ENCODE data around the gene DNAJB9.
A peak's percentile ranks its signal among the peaks of the same experiment; 100 is the strongest.

The DNAJB9 gene

DNA sequence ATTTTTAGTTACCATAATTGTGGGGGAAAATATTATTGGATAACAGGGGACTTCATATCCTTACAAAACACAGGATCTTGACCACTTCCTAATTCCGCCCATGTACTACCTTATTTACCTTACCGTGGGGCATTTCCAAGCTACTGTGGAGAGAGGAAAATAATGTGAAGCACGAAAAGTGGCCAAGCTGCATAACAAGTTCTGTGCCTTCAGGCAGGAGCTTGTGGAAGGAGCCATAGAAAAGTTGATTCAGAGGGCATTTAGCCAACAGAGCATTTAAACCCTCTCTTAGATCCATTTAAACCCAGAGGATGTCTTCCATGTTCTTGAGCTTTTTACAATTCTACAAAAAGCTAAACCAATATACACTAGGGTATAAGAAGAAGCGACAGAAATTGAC is 41.6 kb downstream of the DNAJB9 start:
- DNase-seq = no peak

DNA sequence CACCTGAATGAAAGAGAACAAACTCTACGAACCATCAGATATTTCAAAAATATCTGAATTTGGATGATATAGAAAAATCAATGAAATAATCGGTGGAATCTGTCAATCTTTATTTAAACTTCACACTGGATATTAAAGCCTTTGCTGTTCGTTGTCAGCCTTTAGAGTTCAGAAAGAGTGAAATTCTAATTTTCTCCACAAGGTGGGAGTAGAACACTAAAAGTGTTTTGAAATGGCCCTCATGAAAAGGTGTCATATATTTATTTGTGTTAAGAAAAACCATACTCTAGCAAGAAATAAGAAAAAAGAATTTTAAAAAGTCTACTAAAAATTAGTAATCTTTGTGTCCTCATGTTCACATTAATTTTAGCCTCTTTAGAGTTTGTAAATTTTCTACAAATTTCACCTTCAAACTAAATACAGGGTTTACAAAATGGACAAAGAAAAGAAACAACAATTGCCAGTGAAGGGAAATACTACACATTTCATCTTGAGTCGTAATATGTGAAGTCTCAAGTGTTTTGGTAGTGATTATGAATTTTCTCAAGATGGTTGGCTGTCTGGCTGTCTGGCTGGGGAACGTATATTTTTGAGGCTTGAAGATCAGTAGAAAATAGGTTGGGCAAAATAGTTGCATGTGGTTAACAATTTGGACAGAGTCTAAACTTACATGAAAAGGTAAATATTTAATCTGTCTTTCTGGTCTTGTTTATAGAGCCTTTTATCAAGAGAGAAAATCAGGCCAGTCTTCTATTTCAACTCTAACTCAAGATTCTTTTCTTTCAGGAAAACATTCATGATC is 43.7 kb downstream of the DNAJB9 start:
- peak; percentile 51 for DNase-seq

DNA sequence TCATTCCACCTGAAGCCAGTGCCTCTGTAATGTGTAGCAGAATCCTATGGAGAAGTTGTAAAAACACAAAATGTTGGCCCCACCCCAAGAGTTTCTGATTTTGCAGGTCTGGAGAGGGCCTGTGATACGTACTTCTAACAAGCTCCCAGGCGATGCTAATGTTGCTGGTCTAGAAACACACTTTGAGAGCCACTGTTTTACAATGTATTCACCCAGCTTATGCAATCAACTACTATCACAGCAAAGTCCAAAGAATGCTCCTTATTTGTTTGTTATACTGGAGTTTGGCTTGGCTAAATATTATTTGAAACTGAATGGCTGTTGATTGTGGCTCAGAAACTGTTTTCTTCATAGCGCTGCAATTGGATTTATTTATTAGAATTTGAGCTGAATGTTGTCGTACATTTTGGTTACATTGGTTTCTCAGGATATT is 44.3 kb downstream of the DNAJB9 start:
- DNase-seq = no peak

DNA sequence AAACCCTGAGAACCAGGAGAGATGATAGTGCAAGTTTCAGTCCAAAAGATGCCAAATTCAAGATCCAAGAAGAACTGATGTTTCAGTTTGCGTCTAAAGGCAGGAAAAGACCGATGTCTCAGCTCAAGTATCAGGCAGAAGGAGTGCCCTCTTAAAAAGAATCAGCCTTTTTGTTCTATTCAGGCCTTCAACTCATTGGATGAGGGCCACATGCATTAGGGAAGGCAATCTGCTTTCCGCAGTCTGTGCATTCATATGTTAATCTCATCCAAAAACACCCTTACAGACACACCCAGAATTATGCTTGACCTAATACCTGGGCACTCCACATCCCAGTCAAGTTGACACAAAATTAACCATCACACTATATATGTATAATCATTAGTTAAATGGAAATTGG is 45.2 kb downstream of the DNAJB9 start:
- DNase-seq = no peak

DNA sequence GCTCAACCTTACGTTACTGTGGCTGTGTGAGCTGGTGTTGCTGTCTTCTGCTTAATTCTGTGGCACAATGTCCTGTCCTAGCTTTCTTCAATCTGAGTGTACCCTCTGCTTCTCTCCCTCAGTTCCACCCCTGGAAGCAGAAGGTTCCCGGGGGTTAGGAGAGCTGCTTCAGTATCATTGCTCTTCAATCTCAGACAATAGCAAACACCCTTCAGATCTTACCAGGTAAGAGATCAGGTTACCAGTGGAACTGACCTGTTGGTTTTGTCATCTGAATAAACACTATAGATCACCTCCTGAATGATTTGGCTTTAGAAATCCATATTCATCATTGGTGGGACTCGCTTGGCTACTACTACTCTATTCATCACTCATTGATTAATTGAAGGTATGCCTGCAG is 48.4 kb downstream of the DNAJB9 start:
- no peak for DNase-seq

DNA sequence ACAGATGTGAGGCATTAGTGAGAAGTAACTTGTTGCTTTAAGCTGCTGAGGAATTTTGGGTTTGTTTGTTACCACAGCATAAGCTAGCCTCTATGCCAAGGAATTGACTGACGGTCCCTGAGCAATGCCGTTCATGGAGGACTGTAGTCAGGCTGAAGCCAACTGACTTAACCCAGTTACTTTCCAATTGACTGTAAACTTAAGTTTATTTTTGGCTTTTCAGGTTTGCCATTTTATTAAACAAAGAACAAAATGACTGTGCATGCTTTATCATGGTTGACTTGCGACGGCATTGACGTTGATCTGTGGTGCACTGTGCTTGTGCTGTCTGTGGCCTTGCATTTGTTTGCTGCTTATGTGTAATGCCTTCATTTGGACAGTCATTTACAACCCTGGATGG is 53.5 kb downstream of the DNAJB9 start:
- no peak for DNase-seq

All from DMS79 treated with DMSO at 0.1 percent for 48 hours (cell line).